Hepatocyte (in vitro differentiated cells): ENCODE measurements around the gene UBALD2.

Experiments
- CTCF ChIP-seq: fragments of 200-600 bp; sonication (generic); IDR thresholded peaks from 2 replicates; pipeline ENCODE4 v1.5.1; 2016; ENCODE audit warnings: antibody characterized with exemption, mild to moderate bottlenecking; ENCODE audit not compliant: poor library complexity
- EZH2 ChIP-seq: fragments of 200-600 bp; sonication (generic); IDR thresholded peaks from 2 replicates; pipeline ENCODE4 v1.6.1; 2016; ENCODE audit warnings: antibody characterized with exemption, mild to moderate bottlenecking, borderline replicate concordance

GRCh38 chr17:76219670-76220383, 45.3 kb upstream of the UBALD2 start:
- no peak for TF ChIP-seq EZH2
- no peak for TF ChIP-seq CTCF
